ENCODE measurements around the gene NCL. TPM values are rescaled to one million over a fixed set of nuclear protein-coding genes. Genes with fewer than 3 reads are reported as not detected.
"Not testable (repeated sequence)": the region's sequence is repeated elsewhere in the genome, so short reads cannot be mapped to it uniquely, and the experiment has no call there.

NCL gene
- total RNA-seq, 2 experiments from 2014 or later = 1,311 to 1,332 TPM

- Mint-ChIP-seq H3K4me3 (no peak overlapping the region), H3K27ac (no peak overlapping the region), H3K9me3 (ENCODE audit: low read depth) (peaks cover 6% of the 10 kb centered on the region), H3K36me3 (ENCODE audit: low read depth) (peaks cover 5% of the 10 kb centered on the region), H3K27me3 (peaks cover 30% of the 10 kb centered on the region), H3K4me1 (peaks cover 6% of the 10 kb centered on the region)
- ATAC-seq (no peak), DNase-seq (no peak)
- intact Hi-C loops (cut with DNase I, micrococcal nuclease) = loop anchor here (5.0 to 10.0 kb wide), 2 partner anchors 116 to 569 kb away; no protein-coding TSS in a partner anchor
- CTCF ChIA-PET = interaction anchor here (0.9 to 3.5 kb wide), 6 partner anchors 12 to 310 kb away, joined by 3 to 19 read pairs (median 9); partner anchors contain the start of gene B3GNT7
- POLR2A ChIA-PET = interaction anchor here (0.7 kb wide), 1 partner anchor 41 kb away, joined by 3 read pairs; no protein-coding TSS in a partner anchor
Observed at GRCh38 chr2:231413456-231413855, 50.8 kb downstream of the NCL start.

- Mint-ChIP-seq H3K4me3 (peak overlapping the region; percentile 19), H3K27ac (no peak overlapping the region), H3K36me3 (ENCODE audit: low read depth) (peaks cover 5% of the 10 kb centered on the region), H3K9me3 (ENCODE audit: low read depth) (peaks cover 6% of the 10 kb centered on the region), H3K27me3 (peaks cover 30% of the 10 kb centered on the region), H3K4me1 (peaks cover 6% of the 10 kb centered on the region)
- no peak for DNase-seq
- ATAC-seq = no peak
- POLR2A ChIA-PET = no interaction called here
- intact Hi-C loops (cut with DNase I, micrococcal nuclease) = loop anchor here (1.0 to 10.0 kb wide), 5 partner anchors 115 to 568 kb away; no protein-coding TSS in a partner anchor
- CTCF ChIA-PET = interaction anchor here (0.8 to 3.5 kb wide), 13 partner anchors 11 to 309 kb away, joined by 3 to 19 read pairs (median 5); partner anchors contain the start of gene B3GNT7
Observed at GRCh38 chr2:231412618-231412963, 51.7 kb downstream of the NCL start.

- Mint-ChIP-seq H3K27me3 (peaks cover 30% of the 10 kb centered on the region), H3K36me3 (ENCODE audit: low read depth) (peaks cover 5% of the 10 kb centered on the region), H3K4me1 (peaks cover 6% of the 10 kb centered on the region), H3K27ac (no peak overlapping the region), H3K9me3 (ENCODE audit: low read depth) (peaks cover 6% of the 10 kb centered on the region), H3K4me3 (peak overlapping the region; percentile 25)
- ATAC-seq (peak; percentile 99), DNase-seq (peak; percentile 86)
- intact Hi-C loops (cut with DNase I, micrococcal nuclease) = loop anchor here (1.0 to 10.0 kb wide), 5 partner anchors 115 to 567 kb away; no protein-coding TSS in a partner anchor
- ChIA-PET POLR2A (no interaction called here), CTCF (interaction anchor here (0.8 to 3.5 kb wide), 17 partner anchors 11 to 310 kb away, joined by 3 to 19 read pairs (median 4); no protein-coding TSS in a partner anchor)
Observed at GRCh38 chr2:231411831-231412617, 52.3 kb downstream of the NCL start.

GRCh38 chr2:231411237-231411636 lies 53.0 kb downstream of the NCL start:
- Mint-ChIP-seq H3K9me3 (ENCODE audit: low read depth) (peaks cover 6% of the 10 kb centered on the region), H3K36me3 (ENCODE audit: low read depth) (peaks cover 5% of the 10 kb centered on the region), H3K27ac (no peak overlapping the region), H3K4me3 (peak overlapping the region; percentile 25), H3K4me1 (peaks cover 11% of the 10 kb centered on the region), H3K27me3 (peaks cover 30% of the 10 kb centered on the region)
- ChIA-PET CTCF (interaction anchor here (0.8 to 3.5 kb wide), 15 partner anchors 12 to 309 kb away, joined by 3 to 19 read pairs (median 4); no protein-coding TSS in a partner anchor), POLR2A (interaction anchor here (0.6 kb wide), 1 partner anchor 41 kb away, joined by 3 read pairs; no protein-coding TSS in a partner anchor)
- DNase-seq = no peak
- no peak for ATAC-seq
- intact Hi-C loops (cut with DNase I, micrococcal nuclease) = loop anchor here (5.0 to 10.0 kb wide), 2 partner anchors 114 to 566 kb away; no protein-coding TSS in a partner anchor

- ChIA-PET CTCF (interaction anchor here (0.6 to 3.3 kb wide), 14 partner anchors 12 to 308 kb away, joined by 3 to 16 read pairs (median 4); no protein-coding TSS in a partner anchor), POLR2A (interaction anchor here (0.6 kb wide), 1 partner anchor 41 kb away, joined by 3 read pairs; no protein-coding TSS in a partner anchor)
- Mint-ChIP-seq H3K36me3 (ENCODE audit: low read depth) (peaks cover 5% of the 10 kb centered on the region), H3K27me3 (peaks cover 27% of the 10 kb centered on the region), H3K4me3 (no peak overlapping the region), H3K4me1 (peaks cover 19% of the 10 kb centered on the region), H3K27ac (no peak overlapping the region), H3K9me3 (ENCODE audit: low read depth) (peaks cover 6% of the 10 kb centered on the region)
- peak; percentile 49 for DNase-seq
- intact Hi-C loops (cut with DNase I, micrococcal nuclease) = loop anchor here (1.0 to 10.0 kb wide), 3 partner anchors 42 to 566 kb away; no protein-coding TSS in a partner anchor
- ATAC-seq = no peak
Observed at GRCh38 chr2:231410293-231411004, 53.8 kb downstream of the NCL start.

- Mint-ChIP-seq H3K36me3 (ENCODE audit: low read depth) (peaks cover 5% of the 10 kb centered on the region), H3K4me1 (peaks cover 20% of the 10 kb centered on the region), H3K27me3 (peaks cover 22% of the 10 kb centered on the region), H3K4me3 (no peak overlapping the region), H3K9me3 (ENCODE audit: low read depth) (peaks cover 6% of the 10 kb centered on the region), H3K27ac (no peak overlapping the region)
- CTCF ChIA-PET = interaction anchor here (0.6 to 1.9 kb wide), 6 partner anchors 11 to 308 kb away, joined by 3 to 4 read pairs (median 4); no protein-coding TSS in a partner anchor
- ATAC-seq (no peak), DNase-seq (no peak)
- intact Hi-C loops (cut with DNase I, micrococcal nuclease) = loop anchor here (1.0 to 10.0 kb wide), 3 partner anchors 43 to 565 kb away; no protein-coding TSS in a partner anchor
- POLR2A ChIA-PET = no interaction called here
Observed at GRCh38 chr2:231409776-231410175, 54.5 kb downstream of the NCL start.

- H3K4me3 Mint-ChIP-seq; ATAC-seq; intact Hi-C loops (cut with DNase I, micrococcal nuclease); H3K27ac Mint-ChIP-seq; H3K36me3 Mint-ChIP-seq (ENCODE audit: low read depth); H3K9me3 Mint-ChIP-seq (ENCODE audit: low read depth); POLR2A ChIA-PET; DNase-seq: not testable (repeated sequence)
- Mint-ChIP-seq H3K4me1 (peaks cover 20% of the 10 kb centered on the region), H3K27me3 (peaks cover 16% of the 10 kb centered on the region)
- CTCF ChIA-PET = interaction anchor here (0.7 to 3.3 kb wide), 6 partner anchors 8 to 304 kb away, joined by 3 to 15 read pairs (median 3); no protein-coding TSS in a partner anchor
Observed at GRCh38 chr2:231408304-231408703, 56.0 kb downstream of the NCL start.

GRCh38 chr2:231407686-231408085 lies 56.6 kb downstream of the NCL start:
- DNase-seq; H3K27ac Mint-ChIP-seq; intact Hi-C loops (cut with DNase I, micrococcal nuclease); H3K36me3 Mint-ChIP-seq (ENCODE audit: low read depth); H3K9me3 Mint-ChIP-seq (ENCODE audit: low read depth); H3K4me3 Mint-ChIP-seq; ATAC-seq; POLR2A ChIA-PET: not testable (repeated sequence)
- H3K27me3 Mint-ChIP-seq = peaks cover 14% of the 10 kb centered on the region
- peaks cover 20% of the 10 kb centered on the region for H3K4me1 Mint-ChIP-seq
- CTCF ChIA-PET = interaction anchor here (0.7 to 3.3 kb wide), 9 partner anchors 9 to 304 kb away, joined by 3 to 15 read pairs (median 3); no protein-coding TSS in a partner anchor

- H3K4me3 Mint-ChIP-seq; H3K36me3 Mint-ChIP-seq (ENCODE audit: low read depth); ATAC-seq; H3K27me3 Mint-ChIP-seq; POLR2A ChIA-PET; H3K27ac Mint-ChIP-seq; H3K9me3 Mint-ChIP-seq (ENCODE audit: low read depth): not testable (repeated sequence)
- peaks cover 14% of the 10 kb centered on the region for H3K4me1 Mint-ChIP-seq
- peak; percentile 52 for DNase-seq
- CTCF ChIA-PET = interaction anchor here (0.6 to 3.3 kb wide), 13 partner anchors 9 to 418 kb away, joined by 3 to 15 read pairs (median 3); no protein-coding TSS in a partner anchor
- intact Hi-C loops (cut with DNase I, micrococcal nuclease) = loop anchor here in 1 of 2 experiments (1.0 to 2.0 kb wide), 2 partner anchors 109 to 178 kb away; no protein-coding TSS in a partner anchor
Observed at GRCh38 chr2:231405601-231406367, 58.5 kb downstream of the NCL start.

GRCh38 chr2:231404183-231404578 lies 60.1 kb downstream of the NCL start:
- POLR2A ChIA-PET, ATAC-seq: not testable (repeated sequence)

More at GRCh38 chr2:231404183-231404578, 60.1 kb downstream of the NCL start:
- not testable (repeated sequence) for H3K27ac Mint-ChIP-seq; H3K9me3 Mint-ChIP-seq (ENCODE audit: low read depth); H3K4me3 Mint-ChIP-seq; H3K36me3 Mint-ChIP-seq (ENCODE audit: low read depth); H3K27me3 Mint-ChIP-seq; DNase-seq
- CTCF ChIA-PET = interaction anchor here (0.6 to 1.9 kb wide), 3 partner anchors 10 to 177 kb away, joined by 3 to 8 read pairs (median 4); no protein-coding TSS in a partner anchor
- intact Hi-C loops (cut with DNase I, micrococcal nuclease) = loop anchor here in 1 of 2 experiments (2.0 kb wide), 1 partner anchor 107 kb away; no protein-coding TSS in a partner anchor
- peaks cover 14% of the 10 kb centered on the region for H3K4me1 Mint-ChIP-seq
